Measurements from ENCODE around the gene NSFL1C. TPM values are rescaled to one million over a fixed set of nuclear protein-coding genes. Genes with fewer than 3 reads are reported as not detected.
"Not testable (repeated sequence)": the region's sequence is repeated elsewhere in the genome, so short reads cannot be mapped to it uniquely, and the experiment has no call there.

NSFL1C gene
- total and polyA plus RNA-seq, 9 of the 15 experiments (the other 6 are each of a cell fraction or from before 2014, with no cell fraction given) = 20.8 to 119 (median 47.0) TPM

- CTCF ChIA-PET (ENCODE audit: low intra/inter-chr PET ratio) = interaction anchor here (0.6 kb wide), 1 partner anchor 173 kb away, joined by 4 read pairs; no protein-coding TSS in a partner anchor
- POLR2A ChIA-PET = not testable (repeated sequence)
Observed at GRCh38 chr20:1497371-1497770, 30.7 kb upstream of the NSFL1C start.

GRCh38 chr20:1496930-1497329 lies 30.3 kb upstream of the NSFL1C start:
- no peaks in the 10 kb centered on the region for H3K36me3 ChIP-seq (ENCODE audit: control insufficient read depth, insufficient read depth, low read length)
- ChIA-PET POLR2A (no interaction called here), CTCF (ENCODE audit: low intra/inter-chr PET ratio) (interaction anchor here (0.6 kb wide), 1 partner anchor 172 kb away, joined by 4 read pairs; no protein-coding TSS in a partner anchor)
- BruUV-seq (replicated peaks) = no TSS peak
- 15% methylated on average over 3 of the region's 3 CpGs for WGBS (ENCODE audit: insufficient coverage, low coverage, missing lambda C conversion rate)
- no peak for ATAC-seq
- no peak overlapping the region for H3K27ac ChIP-seq (ENCODE audit: extremely low read depth, low read depth, low read length)
- no peak overlapping the region for H3K4me2 ChIP-seq (ENCODE audit: insufficient read depth, low read length)
- no peaks in the 10 kb centered on the region for H3K9me1 ChIP-seq (ENCODE audit: control insufficient read depth, insufficient read depth, low read length)
- H3K79me2 ChIP-seq (ENCODE audit: control insufficient read depth, insufficient read depth, low read length) = no peaks in the 10 kb centered on the region
- intact Hi-C loops (cut with micrococcal nuclease) = no loop called here
- H3K9me3 ChIP-seq (replicated peaks; ENCODE audit: control insufficient read depth, insufficient read depth, low read depth, low read length) = no peaks in the 10 kb centered on the region
- FAIRE-seq = no peak
- in situ Hi-C loops (cut with MboI) = no loop called here
- no peak for DNase-seq (ENCODE audit: extremely low read depth in 1 of 4, low spot score in 3 of 4)
- no peak overlapping the region for H3K4me3 ChIP-seq
- no peaks in the 10 kb centered on the region for H3K27me3 ChIP-seq (ENCODE audit: control insufficient read depth in 2 of 2, insufficient read depth in 2 of 2, low read length in 2 of 2)
- no peak overlapping the region for H2AFZ ChIP-seq (ENCODE audit: low read depth, low read length)
- H3K4me1 ChIP-seq (replicated peaks in 1 of 2; ENCODE audit: control insufficient read depth in 2 of 2, insufficient read depth in 2 of 2, low read length in 2 of 2) = no peaks in the 10 kb centered on the region; a peak in 1 of 5 replicates
- H3K9ac ChIP-seq (ENCODE audit: insufficient read depth in 1 of 2, low read depth in 2 of 2, low read length in 2 of 2) = no peak overlapping the region
- H4K20me1 ChIP-seq (replicated peaks; ENCODE audit: control insufficient read depth, insufficient read depth, low read length) = no peaks in the 10 kb centered on the region
- TF ChIP-seq MIER1 (IDR thresholded peaks at IDR 0.05; ENCODE audit: low read depth) (no peak), REST (IDR thresholded peaks at IDR 0.05; ENCODE audit: borderline replicate concordance) (peak; percentile 79), REST (CRISPR knock-in tag; IDR thresholded peaks at IDR 0.05; ENCODE audit: low read depth) (no peak), EHMT2 (IDR thresholded peaks at IDR 0.05) (peak; percentile 61; the same call in 1 of the 2 replicates)

More at GRCh38 chr20:1497371-1497770, 30.7 kb upstream of the NSFL1C start:
- H3K36me3 ChIP-seq (ENCODE audit: control insufficient read depth, insufficient read depth, low read length); BruUV-seq (replicated peaks); H3K27me3 ChIP-seq (ENCODE audit: control insufficient read depth in 2 of 2, insufficient read depth in 2 of 2, low read length in 2 of 2); in situ Hi-C loops (cut with MboI); H3K79me2 ChIP-seq (ENCODE audit: control insufficient read depth, insufficient read depth, low read length); H3K4me2 ChIP-seq (ENCODE audit: insufficient read depth, low read length); intact Hi-C loops (cut with micrococcal nuclease); H3K9ac ChIP-seq (ENCODE audit: insufficient read depth in 1 of 2, low read depth in 2 of 2, low read length in 2 of 2); H3K9me1 ChIP-seq (ENCODE audit: control insufficient read depth, insufficient read depth, low read length); H4K20me1 ChIP-seq (replicated peaks; ENCODE audit: control insufficient read depth, insufficient read depth, low read length); H3K4me3 ChIP-seq; FAIRE-seq; DNase-seq (ENCODE audit: extremely low read depth in 1 of 4, low spot score in 3 of 4); H3K9me3 ChIP-seq (replicated peaks; ENCODE audit: control insufficient read depth, insufficient read depth, low read depth, low read length); ATAC-seq; H3K4me1 ChIP-seq (replicated peaks in 1 of 2; ENCODE audit: control insufficient read depth in 2 of 2, insufficient read depth in 2 of 2, low read length in 2 of 2); H2AFZ ChIP-seq (ENCODE audit: low read depth, low read length); H3K27ac ChIP-seq (ENCODE audit: extremely low read depth, low read depth, low read length): not testable (repeated sequence)
- 0% methylated on average over 1 of the region's 5 CpGs for WGBS (ENCODE audit: insufficient coverage, low coverage, missing lambda C conversion rate)
- TF ChIP-seq ZNF384 (IDR thresholded peaks at IDR 0.05; ENCODE audit: low read depth, low read length) = 0 out of 2 replicates have a peak, but pooled peaks have one; percentile 9
